Dermis lymphatic vessel endothelial cell (primary cell): ENCODE measurements around the gene HSPE1. TPM values are rescaled to one million over a fixed set of nuclear protein-coding genes. Genes with fewer than 3 reads are reported as not detected.

Source experiments
- total RNA-seq: library from RNA; depleted of rRNA; stranded (reverse); fragments of >200 nt; gene quantifications from 2 replicates; pipeline ENCODE4 v1.2.1, GENCODE V29; 2014

HSPE1 gene
- total RNA-seq, result 30.6 and 51.2 TPM in 2 replicates

GRCh38 chr2:197499594-197500502 is at the start of gene HSPE1, which contains the start of gene HSPD1:
Gene HSPE1, plus strand, starts transcription at chr2:197500379. Its CDS starts 58 bp downstream, at chr2:197500437.
Gene HSPD1, minus strand, starts transcription at chr2:197499840. Its CDS starts 992 bp downstream, at chr2:197498848.

GRCh38 chr2:197453123-197453913 is 46.9 kb upstream of the HSPE1 start, which contains the start of gene COQ10B:
Gene COQ10B, plus strand, starts transcription at chr2:197453552. Its CDS starts 9 bp downstream, at chr2:197453561.

GRCh38 chr2:197515739-197516392 is 15.7 kb downstream of the HSPE1 start, which contains the start of gene MOB4:
Gene MOB4, plus strand, starts transcription at chr2:197516066. Its CDS starts 21 bp downstream, at chr2:197516087.

Other genes with a start within 250 kb of the HSPE1 start
- 6.9 and 9.5 TPM in 2 replicates for gene ANKRD44, start 189.6 kb upstream of the HSPE1 start, total RNA-seq
- 220 TPM in 2 replicates for gene SF3B1, start 65.4 kb upstream of the HSPE1 start, total RNA-seq
- 25.2 and 39.7 TPM in 2 replicates for gene COQ10B, start 46.8 kb upstream of the HSPE1 start, total RNA-seq
- 82.0 and 125 TPM in 2 replicates for gene HSPD1, start 539 bp upstream of the HSPE1 start, total RNA-seq
- gene MOB4, start 15.7 kb downstream of the HSPE1 start, total RNA-seq, result 27.0 and 33.8 TPM in 2 replicates
- 7.3 and 14.0 TPM in 2 replicates for gene RFTN2, start 175.2 kb downstream of the HSPE1 start, total RNA-seq
- gene MARS2, start 205.0 kb downstream of the HSPE1 start, total RNA-seq, result 4.1 and 6.3 TPM in 2 replicates